ENCODE results near the gene ASAP3.

Gene ASAP3

DNA sequence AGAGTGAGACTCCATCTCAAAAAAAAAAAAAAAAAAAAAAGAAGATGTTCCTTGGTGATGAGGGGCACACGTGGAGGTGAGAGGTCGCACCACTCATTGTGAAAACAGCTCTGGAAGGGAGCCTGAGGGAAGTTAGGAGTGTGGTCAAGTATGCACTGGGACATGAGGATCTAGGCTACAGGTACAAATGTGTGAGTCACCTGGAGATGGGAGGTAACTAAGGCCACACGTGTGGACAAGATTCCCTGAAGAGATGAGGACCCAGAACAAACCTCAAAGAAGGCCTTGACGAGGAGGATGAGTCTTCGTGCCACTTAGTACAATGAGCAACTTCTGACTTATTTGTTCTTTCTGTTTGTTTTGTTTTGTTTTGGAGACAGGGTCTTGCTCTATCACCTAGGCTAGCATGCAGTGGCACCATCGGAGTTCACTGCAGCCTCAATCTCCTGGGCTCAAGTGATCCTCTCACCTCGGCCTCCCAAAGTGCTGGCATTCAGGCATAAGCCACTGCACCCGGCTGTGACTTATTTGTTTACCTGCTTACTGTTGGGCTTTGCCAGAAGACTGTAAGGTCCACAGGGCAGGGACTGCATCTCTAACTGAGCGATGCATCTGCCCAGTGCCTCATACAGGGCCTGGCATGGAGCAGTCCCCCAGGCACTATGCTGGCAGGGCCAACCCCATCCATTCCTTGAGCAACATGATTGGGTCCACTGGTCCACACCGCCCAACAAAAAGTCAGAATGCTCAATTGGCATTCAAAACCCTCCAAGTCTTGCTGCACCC lies 6.4 kb downstream of the ASAP3 start:
- no peak for DNase-seq

DNA sequence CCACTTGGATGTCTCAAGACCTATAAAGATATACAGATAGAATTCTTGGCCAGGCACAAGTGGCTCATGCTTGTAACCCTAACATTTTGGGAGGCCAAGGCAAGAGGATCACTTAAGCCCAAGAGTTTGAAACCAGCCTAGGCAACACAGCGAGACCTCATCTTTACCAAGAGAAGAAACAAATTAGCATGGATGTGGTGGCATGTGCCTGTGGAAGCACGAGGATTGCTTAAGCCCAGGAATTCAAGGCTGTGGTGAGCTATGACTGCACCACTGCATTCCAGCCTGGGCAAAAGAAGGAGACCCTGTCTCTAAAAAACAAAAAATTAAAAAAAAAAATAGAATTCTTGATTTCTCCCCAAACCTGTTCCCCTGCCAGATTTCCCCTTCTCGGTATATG lies 8.3 kb downstream of the ASAP3 start:
- DNase-seq: no peak

DNA sequence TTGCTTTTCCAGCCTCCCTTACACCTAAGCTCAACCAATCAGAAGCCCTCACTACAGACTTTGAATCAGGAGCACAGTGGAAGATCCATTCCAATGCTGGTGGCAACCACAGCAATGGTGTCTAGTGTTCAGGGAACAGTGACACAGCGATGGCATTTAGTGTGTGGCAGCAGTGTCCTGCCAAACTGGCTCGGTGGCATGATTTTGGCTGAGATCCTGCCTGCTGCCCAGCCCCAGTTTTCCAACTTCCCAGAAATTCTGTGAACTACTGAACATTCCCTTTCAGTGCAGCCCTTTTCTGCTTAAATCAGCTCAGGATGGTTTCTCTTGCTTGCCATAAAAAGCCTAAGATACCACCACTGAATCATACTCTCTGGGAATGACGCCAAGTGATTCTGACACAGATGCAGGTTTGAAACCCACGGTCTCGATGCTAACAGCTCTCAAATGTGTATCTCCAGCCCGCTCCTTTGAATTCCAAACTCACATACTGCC lies 8.8 kb downstream of the ASAP3 start:
- no peak for DNase-seq

GRCh38 chr1:23473037-23473800 lies 10.8 kb downstream of the ASAP3 start:
- DNase-seq: no peak

- DNase-seq: no peak
Observed at GRCh38 chr1:23472351-23473036, 11.5 kb downstream of the ASAP3 start.

- DNase-seq: no peak
Observed at GRCh38 chr1:23471473-23472075, 12.4 kb downstream of the ASAP3 start.

DNA sequence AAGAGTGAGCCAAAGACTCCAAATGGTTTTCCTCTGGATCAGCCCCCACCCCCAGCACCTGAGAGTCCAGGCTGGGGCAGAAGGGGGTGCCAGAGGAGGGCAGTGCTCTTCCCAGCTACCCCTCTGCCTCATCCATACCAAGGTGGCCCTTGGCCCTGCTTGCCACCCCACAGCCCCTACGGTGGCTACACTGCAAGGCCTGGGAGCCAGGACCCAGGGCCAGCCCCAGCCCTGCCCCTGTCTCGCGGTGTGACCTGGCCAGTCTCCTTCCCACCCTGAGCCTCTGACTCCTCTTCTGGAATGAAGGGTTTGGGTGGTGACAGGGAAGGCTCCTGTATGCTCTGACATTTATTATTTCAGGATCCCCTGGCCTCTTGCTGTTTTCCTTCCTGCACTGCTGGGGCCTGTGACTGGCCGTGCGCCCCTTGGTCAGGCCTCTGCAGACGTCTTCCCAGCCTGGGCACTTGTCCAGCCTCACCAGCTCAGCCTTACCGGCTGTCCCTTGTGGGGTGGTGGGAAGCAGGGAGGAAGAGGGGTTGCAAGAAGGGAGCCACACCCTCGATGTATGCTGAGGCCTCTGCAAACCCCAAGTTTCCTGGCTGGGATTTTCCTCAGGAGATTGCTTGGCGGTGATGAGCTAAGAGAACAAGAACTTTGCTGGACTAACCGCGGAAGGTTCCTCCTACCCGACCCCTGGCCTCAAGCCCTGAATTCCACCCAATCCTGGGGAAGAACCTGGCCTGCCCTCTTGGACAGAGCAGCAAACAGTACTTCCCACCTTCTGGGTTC lies 13.5 kb downstream of the ASAP3 start:
- no peak for DNase-seq

GRCh38 chr1:23469372-23469982 lies 14.5 kb downstream of the ASAP3 start:
- DNase-seq: no peak

DNA sequence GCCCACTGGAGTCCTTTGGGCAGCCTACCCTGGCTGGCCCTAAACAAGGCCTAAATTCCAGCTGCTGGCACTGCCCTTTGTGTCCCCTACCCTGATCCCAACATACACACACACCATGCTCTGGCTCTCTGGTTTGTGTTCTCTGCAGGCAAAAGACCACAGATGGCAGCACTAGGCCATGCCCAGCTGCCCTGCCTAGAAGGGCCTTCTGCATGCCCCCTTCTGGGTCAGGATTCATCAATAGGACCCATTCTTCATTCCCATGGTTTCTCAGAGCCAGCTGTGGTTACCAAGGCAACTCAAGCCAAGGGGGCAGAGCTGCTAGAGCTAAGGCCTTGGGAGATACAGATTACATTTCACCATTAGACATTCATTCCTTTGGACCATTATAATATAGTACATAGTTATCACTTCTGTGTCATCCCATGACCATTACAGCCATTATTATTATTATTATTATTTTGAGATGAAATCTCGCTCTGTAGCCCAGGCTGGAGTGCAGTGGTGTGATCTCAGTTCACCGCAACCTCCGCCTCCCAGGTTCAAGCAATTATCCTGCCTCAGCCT lies 17.5 kb downstream of the ASAP3 start:
- no peak for DNase-seq

DNA sequence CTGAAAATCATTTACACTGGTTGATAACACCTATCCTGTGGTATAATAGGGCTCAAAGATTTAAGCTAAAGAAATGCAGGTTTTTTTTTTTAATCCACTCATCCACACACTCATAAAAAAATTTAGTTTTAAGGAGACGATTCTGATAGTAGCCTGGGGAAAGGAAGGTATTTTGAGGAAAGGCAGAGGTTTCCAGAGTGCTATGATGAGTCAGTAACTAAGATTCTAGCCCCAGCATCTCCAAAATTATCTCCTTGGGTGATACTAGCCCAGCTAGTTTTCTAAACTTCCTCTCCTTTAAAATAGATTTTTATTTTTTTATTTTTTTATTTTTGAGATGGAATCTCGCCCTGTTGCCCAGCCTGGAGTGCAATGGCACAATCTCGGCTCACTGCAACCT lies 20.7 kb downstream of the ASAP3 start:
- no peak for DNase-seq

GRCh38 chr1:23462766-23463165 lies 21.2 kb downstream of the ASAP3 start:
- no peak for DNase-seq

DNA sequence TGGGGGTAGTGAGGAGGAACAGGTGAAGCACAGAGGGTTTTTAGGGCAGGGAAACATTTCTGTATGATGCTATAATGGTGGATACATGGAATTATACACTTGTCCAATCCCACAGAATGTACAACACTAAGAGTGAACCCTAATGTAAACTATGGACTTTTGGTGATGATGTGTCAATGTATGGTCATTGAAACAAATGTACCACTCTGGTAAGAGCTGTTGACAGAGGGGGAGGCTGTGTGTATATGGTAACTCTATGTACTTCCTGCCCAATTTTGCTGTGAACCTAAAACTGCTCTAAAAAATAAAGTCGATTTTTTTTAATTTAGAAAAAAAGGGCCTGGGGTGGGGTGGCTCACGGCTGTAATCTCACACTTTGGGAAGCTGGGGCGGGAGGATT lies 22.9 kb downstream of the ASAP3 start:
- no peak for DNase-seq

- no peak for DNase-seq
Observed at GRCh38 chr1:23460519-23460918, 23.5 kb downstream of the ASAP3 start.

DNA sequence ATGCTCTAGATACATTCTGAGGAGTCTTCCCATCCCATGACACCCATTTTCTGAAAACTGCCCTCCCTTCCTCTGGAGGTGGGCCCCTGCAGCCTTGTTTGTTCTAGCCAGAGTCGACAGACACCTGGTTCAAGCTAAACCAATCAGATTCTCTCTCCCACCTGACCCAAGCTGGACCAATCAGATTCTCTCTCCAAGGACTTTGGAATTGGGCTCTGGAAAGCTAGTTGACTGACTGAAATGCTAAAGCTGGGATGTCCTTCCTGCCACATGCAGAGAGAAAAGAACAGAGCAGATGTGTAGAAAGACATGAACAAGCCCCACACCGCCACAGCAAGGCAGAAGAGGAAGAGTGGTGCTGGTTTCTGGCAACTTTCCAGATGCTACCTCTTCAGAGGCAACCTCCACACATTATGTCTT lies 24.6 kb downstream of the ASAP3 start:
- DNase-seq: no peak

GRCh38 chr1:23456226-23456625 lies 27.8 kb downstream of the ASAP3 start:
- no peak for DNase-seq

DNA sequence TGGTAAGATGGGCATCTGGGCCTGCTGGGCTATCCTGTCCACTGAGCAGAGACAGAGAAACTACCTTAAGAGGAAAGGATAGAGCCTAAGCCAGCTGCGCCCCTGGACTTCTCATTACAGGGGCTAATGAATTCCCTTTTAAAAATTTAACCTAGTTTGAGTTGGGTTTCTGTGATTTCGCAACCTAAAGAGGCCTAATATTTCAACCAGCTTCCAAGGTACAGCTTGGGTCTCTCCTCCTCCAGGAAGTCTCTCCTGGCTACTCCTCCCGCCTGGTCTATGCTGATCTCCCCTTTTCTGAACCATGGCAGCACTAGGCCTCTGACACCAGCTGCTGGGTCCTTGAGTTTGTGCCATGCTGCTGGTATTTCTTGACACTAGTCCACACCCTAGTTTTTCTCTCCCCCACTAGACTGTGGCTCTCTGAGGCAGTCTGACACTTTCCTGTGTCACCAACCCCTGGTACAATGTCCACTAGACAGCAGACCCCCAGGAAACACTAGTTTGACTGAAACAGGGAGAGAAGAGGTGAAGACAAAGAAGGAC lies 30.5 kb downstream of the ASAP3 start:
- no peak for DNase-seq

GRCh38 chr1:23452011-23452411 lies 32.0 kb downstream of the ASAP3 start:
- no peak for DNase-seq

DNA sequence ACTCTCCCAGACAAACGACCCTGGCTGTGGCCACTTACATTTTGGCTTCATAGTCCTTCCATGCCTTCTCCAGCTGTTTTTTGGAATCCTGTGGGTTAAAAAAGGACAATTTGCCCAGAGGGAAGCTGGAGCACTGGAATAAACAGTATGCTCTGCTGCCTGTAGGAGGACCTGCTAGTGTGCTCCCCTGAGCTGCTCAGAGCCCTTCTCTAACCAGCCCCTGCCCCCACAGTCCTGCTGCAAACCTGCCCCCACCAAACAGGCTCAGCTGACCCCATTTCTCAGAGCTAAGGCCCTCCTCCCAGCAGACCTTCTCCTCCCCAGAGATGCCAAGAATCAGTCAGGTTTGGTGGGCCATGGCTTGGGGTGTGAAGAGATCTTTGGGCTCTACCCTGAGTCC lies 32.5 kb downstream of the ASAP3 start:
- DNase-seq: no peak

DNA sequence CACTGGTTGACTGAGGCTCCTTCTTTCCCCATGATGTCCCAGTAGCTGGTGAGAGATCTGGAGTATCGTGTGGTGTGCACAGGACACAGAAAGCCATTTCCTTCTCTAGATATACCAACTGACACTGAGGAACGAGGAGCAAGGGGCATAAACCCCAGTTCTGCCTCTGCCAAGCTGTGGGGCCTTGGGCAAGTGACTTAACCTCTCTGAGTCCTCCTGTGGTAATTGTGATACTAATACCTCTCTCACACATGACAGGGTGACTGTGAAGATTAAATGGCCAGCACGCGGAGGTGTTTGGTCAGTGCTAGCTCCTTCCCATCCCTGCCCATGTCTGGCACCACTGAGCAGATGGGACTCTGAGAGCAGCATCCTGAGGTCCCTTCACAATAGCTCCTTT lies 33.1 kb downstream of the ASAP3 start:
- DNase-seq: no peak

DNA sequence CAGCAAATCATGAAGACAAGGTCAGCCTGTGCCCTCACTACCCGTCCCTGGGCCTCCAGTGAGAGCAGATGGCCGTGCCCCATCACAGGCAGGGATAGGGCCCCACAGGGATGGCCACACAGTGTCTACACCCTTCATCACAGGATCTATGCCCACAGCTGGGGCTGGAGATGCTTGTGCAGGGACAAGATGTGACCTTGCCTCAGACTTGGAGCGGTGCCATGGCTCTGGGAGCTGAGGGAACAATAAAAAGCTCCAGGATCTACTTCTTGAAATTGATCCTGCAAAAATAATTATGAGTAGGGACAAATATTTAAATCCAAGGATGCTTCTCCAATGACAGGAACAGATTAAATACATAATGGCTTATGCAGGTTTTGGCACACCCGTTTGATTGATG lies 34.0 kb downstream of the ASAP3 start:
- no peak for DNase-seq

DNA sequence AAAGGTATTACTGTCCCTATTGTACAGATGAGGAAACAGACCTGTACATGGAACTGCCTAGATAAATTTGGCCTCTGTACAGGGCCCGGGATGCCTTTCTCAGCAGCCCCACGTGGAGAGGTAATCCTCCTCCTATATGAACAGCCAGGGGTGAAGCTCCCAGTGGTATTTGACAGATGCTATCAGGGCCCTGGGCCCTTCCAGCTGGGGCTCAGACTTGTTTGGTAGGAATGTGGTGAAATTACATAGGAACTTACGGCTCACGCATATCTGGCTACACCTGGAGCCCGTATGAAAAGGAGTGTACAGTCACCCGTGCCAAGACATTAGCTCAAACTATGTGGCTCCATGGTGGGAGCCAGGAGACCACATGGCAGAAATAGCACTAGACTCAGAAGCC lies 34.7 kb downstream of the ASAP3 start:
- DNase-seq: no peak
